Memory B cell (primary cell): Measurements from ENCODE around the gene AURKB.

Experiments used
- ATAC-seq: fragments of 150-1000 bp; cut with Tn5 transposase; 2 replicates; pipeline ENCODE4 v1.10.0; 2021; ENCODE audit warnings: low read depth, mild to moderate bottlenecking, moderate library complexity
- DNase-seq, 2 donors: peaks; one replicate each; pipeline ENCODE4 v3.0.0; 2022; ENCODE audit warnings: low spot score in 2 of 2
- H3K27ac Mint-ChIP-seq: one replicate; pipeline ENCODE4 v1.8.0; 2022; ENCODE audit warnings: mild to moderate bottlenecking, moderate library complexity, mixed read lengths
- H3K27me3 Mint-ChIP-seq: one replicate; pipeline ENCODE4 v1.8.0; 2022; ENCODE audit warnings: mixed read lengths
- H3K36me3 Mint-ChIP-seq: one replicate; pipeline ENCODE4 v1.8.0; 2022; ENCODE audit warnings: mild to moderate bottlenecking, mixed read lengths
- H3K4me1 Mint-ChIP-seq: one replicate; pipeline ENCODE4 v1.8.0; 2022; ENCODE audit warnings: mixed read lengths
- H3K4me3 Mint-ChIP-seq: one replicate; pipeline ENCODE4 v1.8.0; 2022; ENCODE audit warnings: mild to moderate bottlenecking, moderate library complexity, mixed read lengths
- H3K9me3 Mint-ChIP-seq: one replicate; pipeline ENCODE4 v1.8.0; 2022; ENCODE audit warnings: mixed read lengths

AURKB gene

DNA sequence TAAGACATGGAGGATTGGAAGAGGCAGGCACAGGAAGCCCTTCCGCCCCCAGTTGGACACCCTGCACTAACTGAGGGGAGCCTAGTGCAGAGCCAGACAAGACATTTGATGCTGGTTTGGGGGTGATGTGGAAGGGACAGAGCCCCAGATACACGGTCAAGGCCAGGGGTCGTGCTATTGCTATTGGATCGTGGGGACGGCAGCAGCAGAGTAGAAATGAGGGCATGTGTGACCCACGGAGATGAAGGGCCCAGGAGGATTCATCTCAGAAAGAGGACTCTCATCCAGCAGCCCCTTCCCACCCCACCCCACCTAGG is 45.6 kb downstream of the AURKB start:
- Mint-ChIP-seq H3K9me3 (no peaks in the 10 kb centered on the region), H3K4me3 (no peak overlapping the region), H3K27ac (no peak overlapping the region), H3K27me3 (no peaks in the 10 kb centered on the region), H3K36me3 (peaks cover 10% of the 10 kb centered on the region), H3K4me1 (peaks cover 31% of the 10 kb centered on the region)
- ATAC-seq (no peak), DNase-seq (no peak)

DNA sequence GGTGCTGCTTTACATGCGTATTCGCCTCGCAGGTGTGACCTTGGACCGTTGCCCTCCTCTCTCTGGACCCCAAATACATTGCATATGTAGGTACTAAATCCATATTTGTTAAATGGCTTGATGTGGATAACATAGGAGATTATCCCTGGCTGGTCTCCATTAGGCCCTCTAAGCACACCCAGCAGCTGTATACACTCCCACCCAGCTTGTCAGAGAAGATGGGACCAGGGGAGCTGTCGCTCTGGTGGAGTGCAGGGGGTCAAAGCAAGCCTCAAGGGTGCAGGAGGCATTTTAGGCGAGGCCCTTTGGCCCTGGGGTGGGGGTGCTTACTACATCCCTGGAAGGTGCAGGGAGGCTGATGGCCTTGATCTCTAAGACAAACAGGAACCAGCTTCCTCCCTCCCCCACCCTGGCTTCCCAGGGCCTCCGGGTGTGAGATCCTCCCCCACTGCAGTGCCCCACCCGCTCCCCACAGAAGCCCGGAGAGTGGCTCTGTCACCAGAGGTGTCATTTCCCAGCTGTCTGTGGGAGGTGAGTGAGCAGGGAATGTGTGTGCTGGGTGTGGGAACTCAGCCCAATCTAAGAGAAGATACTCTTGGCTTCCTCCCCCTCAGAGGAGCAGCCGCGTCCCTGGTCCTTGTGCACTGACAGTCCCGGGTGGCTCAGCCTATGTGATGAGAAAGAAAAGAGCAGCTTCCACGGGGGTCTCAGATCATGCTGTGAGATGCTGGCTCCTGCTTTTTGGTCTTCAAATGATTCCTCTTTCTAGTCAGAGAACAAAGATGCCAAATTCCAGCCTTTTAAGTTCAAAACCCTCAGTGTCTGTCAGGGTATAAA is 46.2 kb downstream of the AURKB start:
- H3K9me3 Mint-ChIP-seq: no peaks in the 10 kb centered on the region
- DNase-seq (peak in 1 of 2 donors; percentile 22), ATAC-seq (no peak)
- H3K4me3 Mint-ChIP-seq: peak overlapping the region; percentile 98
- H3K4me1 Mint-ChIP-seq: peaks cover 33% of the 10 kb centered on the region
- H3K27me3 Mint-ChIP-seq: no peaks in the 10 kb centered on the region
- H3K27ac Mint-ChIP-seq: peak overlapping the region; percentile 98
- H3K36me3 Mint-ChIP-seq: peaks cover 10% of the 10 kb centered on the region

DNA sequence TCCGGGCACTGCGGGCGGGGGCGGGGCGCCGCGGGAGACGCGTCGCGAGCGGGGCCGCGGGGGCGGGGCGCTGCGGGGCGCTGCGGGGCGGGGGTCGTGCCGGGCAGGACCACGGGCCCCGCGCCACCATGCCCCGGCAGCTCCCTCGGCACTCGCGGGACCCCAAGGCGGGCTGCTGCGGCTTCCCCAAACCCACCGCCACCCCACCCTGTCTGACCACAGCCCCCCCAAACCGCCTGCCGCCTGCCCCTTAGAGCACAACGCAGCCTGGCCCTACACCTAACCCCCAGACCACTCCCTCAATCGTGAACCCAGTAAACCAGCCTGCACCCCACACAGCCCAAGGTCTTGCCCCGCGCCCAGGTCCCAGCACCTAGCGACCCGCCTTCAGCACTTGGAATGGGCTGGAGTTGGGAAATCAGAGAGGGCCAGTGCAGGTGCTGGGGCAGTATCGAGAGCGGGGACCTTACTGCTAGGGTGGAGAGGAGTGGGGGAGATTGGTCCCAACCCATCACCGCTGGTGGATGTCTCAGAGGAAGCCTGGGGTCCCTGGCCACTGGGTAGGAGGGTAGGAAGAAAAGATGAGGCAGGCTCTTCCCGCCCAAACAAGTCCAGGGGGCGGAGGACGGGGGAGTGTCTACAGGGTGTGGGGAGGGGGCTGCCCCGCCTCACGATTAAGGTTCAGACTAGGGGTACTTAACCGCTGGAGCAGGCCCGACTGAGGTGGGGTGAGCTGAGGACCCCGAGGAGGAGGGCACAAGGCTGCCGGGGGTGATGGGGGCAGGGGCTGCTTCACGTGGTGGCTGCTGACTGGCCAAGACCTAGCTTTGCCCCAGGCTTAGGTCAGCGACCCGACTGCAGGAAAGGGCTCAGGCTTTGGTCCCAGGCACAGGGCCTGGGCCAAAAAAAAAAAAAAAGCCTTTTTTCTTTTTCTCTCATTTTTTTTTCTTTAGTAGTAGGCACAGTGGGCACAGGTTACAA is 47.1 kb downstream of the AURKB start:
- DNase-seq: peak in 1 of 2 donors; percentile 48
- Mint-ChIP-seq H3K36me3 (peaks cover 10% of the 10 kb centered on the region), H3K4me3 (peak overlapping the region; percentile 98), H3K27ac (peak overlapping the region; percentile 98), H3K27me3 (no peaks in the 10 kb centered on the region), H3K9me3 (no peaks in the 10 kb centered on the region), H3K4me1 (peaks cover 38% of the 10 kb centered on the region)
- peak; percentile 16 for ATAC-seq

DNA sequence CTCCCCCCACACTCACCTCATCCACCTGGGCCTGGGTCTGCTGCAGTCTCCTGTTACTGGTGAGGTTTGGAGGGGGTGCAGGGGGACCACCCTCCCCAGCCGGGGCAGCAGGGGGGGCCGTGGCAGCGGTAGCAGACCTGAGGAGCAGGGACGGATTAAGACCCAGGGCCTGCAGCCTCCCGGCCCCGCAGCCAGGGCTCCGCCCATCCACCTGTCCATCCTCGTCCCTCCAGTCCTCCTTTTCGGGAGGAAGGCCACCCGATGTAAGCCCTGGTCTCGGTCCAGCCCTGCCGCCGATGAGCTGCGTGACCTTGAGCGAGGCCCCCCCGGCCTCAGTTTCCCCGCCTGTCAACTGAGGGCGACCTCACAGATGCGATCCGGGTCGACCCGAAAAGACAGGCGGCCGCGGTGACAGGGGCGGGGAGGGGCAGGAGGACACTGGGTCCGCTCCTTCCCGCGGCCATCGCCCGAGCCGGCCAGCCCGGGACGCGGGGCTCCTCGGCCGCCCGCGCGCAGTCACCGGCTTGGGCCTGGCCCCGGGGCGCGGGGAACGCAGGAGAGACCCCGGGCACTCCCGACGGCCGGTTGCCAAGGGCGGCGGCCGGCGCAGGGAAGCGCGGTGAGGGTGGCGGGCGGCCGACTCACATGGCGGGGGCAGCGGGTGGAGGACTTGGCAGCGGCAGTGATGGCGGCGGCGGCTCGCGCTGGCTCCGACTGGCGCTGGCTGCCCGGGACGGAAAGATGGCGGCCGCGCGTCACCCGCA is 48.0 kb downstream of the AURKB start, which contains the start of gene VAMP2:
Gene VAMP2 (minus strand): TSS at position 716 of the 764 bp plus-strand sequence. CDS start 69 bp downstream, at position 647.
- H3K4me1 Mint-ChIP-seq: peaks cover 38% of the 10 kb centered on the region
- no peaks in the 10 kb centered on the region for H3K9me3 Mint-ChIP-seq
- peak within 1 kb of the TSS; percentile 98 for H3K27ac Mint-ChIP-seq
- H3K27me3 Mint-ChIP-seq: no peaks in the 10 kb centered on the region
- peaks cover 10% of the 10 kb centered on the region for H3K36me3 Mint-ChIP-seq
- ATAC-seq (peak; percentile 73), DNase-seq (peak; percentile 82 to 84)
- peak within 1 kb of the TSS; percentile 98 for H3K4me3 Mint-ChIP-seq

DNA sequence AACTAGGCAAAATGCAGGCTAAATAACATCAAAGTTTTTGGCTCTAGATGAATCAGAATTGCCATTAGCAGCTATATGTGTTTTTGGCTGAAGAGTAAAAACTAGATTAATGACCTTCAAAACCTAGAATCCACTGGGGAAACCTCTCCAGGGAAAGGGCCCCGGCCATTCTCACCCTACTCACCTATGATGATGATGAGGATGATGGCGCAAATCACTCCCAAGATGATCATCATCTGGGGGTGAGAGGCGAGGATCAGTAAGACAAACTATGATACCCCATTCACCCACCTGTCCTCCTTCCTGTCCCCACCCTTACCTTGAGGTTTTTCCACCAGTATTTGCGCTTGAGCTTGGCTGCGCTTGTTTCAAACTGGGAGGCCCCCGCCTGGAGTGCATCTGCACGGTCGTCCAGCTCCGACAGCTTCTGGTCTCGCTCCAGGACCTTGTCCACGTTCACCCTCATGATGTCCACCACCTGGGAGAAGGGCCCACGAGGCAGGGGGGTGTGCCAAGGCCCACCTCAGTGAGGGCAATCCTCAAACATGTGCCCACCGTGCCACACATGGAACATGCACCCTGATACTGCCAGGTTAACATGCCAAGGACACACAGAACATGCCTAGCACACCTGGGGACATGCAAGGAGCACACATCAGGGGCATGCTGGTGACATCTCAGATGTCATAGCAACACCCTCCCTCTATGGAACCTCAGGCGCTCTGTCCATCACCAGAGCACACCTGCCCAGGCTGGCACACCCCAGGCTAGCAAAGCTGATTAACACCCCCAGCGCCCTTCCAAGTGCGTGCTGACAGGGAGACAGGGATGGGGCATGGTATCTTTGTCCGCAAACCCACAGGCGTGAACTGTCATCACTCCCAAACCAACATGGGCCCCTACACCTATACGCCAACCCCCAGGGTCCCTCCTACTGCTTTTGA is 48.8 kb downstream of the AURKB start:
- H3K27ac Mint-ChIP-seq: peak overlapping the region; percentile 98
- peaks cover 38% of the 10 kb centered on the region for H3K4me1 Mint-ChIP-seq
- peaks cover 10% of the 10 kb centered on the region for H3K36me3 Mint-ChIP-seq
- no peak for DNase-seq
- H3K27me3 Mint-ChIP-seq: no peaks in the 10 kb centered on the region
- no peaks in the 10 kb centered on the region for H3K9me3 Mint-ChIP-seq
- ATAC-seq: no peak
- H3K4me3 Mint-ChIP-seq: peak overlapping the region; percentile 83

DNA sequence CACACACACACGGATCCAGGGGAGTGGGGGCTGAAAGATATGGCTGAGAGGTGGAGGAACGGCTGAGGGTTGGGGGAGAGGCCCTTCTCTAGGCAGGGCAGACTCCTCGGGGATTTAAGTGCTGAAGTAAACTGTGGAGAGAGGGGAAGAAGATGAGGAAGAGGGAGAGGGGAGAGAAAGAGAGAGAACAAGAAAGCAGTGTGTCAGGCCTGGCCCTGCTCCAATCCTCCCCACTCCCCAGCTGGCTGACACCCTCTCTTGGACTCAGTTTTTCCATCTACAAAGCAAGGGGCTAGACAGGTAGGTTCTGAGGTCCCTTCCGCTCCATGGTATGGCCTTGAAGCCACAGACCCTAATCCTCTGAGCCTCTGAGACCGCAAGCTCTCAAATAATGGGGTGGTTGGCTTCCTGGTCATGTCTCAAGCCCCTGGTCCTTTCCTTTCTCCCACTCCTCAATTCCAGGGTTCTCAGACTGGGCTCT is 49.6 kb downstream of the AURKB start:
- Mint-ChIP-seq H3K9me3 (no peaks in the 10 kb centered on the region), H3K27ac (peak overlapping the region; percentile 98), H3K27me3 (no peaks in the 10 kb centered on the region), H3K4me3 (peak overlapping the region; percentile 83), H3K36me3 (peaks cover 10% of the 10 kb centered on the region), H3K4me1 (peaks cover 38% of the 10 kb centered on the region)
- no peak for DNase-seq
- ATAC-seq: no peak

DNA sequence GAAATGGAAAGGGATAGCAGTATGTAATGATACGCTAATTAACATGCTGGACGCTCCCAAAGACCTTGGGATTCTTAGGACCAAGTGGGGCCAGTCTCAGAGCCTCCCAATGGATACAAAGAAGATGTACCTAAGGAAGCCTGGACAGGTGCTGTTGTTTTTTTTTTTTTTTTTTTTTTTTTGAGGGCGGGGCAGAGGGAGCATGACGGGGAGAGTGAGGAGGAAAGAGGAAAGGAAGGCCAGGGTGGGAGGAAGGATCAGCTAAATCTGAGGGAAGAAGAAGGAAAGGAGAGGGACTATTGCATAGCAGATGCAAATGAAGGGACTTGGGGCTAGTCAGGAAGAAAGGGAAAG is 50.2 kb downstream of the AURKB start:
- H3K27ac Mint-ChIP-seq: peak overlapping the region; percentile 98
- no peaks in the 10 kb centered on the region for H3K27me3 Mint-ChIP-seq
- H3K9me3 Mint-ChIP-seq: no peaks in the 10 kb centered on the region
- DNase-seq (no peak), ATAC-seq (no peak)
- peak overlapping the region; percentile 68 for H3K4me3 Mint-ChIP-seq
- peaks cover 10% of the 10 kb centered on the region for H3K36me3 Mint-ChIP-seq
- peaks cover 42% of the 10 kb centered on the region for H3K4me1 Mint-ChIP-seq

DNA sequence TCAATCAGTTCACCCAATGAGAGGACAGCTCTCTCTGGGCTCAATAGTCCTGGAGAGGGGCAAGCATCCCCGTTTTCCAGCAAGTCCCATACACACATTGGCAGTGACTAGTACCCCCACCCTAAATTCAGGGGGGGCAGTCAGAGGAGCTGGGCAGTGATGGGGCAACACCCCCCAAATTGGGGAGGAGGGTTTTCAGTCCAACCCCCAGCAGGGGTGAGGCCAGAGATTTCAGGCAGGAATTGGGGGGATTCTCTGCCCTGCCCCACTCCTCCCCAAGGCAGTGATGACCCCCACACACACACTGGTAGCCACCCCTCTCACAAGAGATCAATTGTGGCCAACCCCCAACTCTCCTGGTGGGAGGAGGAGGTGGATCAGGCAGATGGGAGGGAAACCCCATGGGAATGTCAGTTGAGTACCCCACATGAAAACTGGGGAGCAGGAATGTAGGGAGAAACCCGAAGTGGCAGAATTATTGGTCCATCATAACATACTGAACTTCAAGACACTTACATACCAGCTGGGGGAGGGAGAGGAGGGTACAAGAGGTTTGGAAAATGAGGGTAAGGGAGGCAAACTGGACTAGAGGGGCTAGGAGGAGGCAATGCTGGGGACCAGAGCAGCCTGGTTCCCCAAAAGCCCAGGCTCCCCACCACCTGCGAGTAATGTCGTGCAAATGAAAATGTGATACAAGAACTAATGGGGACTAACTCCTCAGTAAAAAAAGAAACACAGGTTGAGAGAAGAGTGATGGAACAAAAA is 50.7 kb downstream of the AURKB start:
- Mint-ChIP-seq H3K9me3 (no peaks in the 10 kb centered on the region), H3K4me3 (no peak overlapping the region), H3K36me3 (peaks cover 10% of the 10 kb centered on the region), H3K4me1 (peaks cover 45% of the 10 kb centered on the region), H3K27me3 (no peaks in the 10 kb centered on the region), H3K27ac (peak overlapping the region; percentile 98)
- no peak for DNase-seq
- ATAC-seq: no peak

DNA sequence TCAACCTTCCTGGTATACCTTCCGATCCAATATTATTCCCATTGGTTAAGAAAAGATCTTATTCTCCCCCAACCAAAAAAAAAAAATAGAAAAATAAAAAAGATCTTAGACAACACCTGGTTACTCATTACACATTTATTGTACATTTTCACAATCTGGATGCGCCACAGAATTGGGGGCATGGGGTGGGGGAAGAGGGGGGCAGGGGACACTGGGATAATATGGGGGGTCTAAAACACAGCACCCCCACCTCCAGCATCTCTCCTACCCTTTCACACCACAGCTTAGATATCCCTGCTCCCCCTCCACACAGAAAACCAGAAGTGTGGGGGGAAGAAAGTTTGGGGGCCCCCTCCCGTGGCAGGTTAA is 51.4 kb downstream of the AURKB start:
- no peak for ATAC-seq
- peak overlapping the region; percentile 95 for H3K27ac Mint-ChIP-seq
- H3K9me3 Mint-ChIP-seq: no peaks in the 10 kb centered on the region
- H3K36me3 Mint-ChIP-seq: peaks cover 12% of the 10 kb centered on the region
- H3K4me3 Mint-ChIP-seq: no peak overlapping the region
- H3K27me3 Mint-ChIP-seq: no peaks in the 10 kb centered on the region
- no peak for DNase-seq
- H3K4me1 Mint-ChIP-seq: peaks cover 49% of the 10 kb centered on the region

DNA sequence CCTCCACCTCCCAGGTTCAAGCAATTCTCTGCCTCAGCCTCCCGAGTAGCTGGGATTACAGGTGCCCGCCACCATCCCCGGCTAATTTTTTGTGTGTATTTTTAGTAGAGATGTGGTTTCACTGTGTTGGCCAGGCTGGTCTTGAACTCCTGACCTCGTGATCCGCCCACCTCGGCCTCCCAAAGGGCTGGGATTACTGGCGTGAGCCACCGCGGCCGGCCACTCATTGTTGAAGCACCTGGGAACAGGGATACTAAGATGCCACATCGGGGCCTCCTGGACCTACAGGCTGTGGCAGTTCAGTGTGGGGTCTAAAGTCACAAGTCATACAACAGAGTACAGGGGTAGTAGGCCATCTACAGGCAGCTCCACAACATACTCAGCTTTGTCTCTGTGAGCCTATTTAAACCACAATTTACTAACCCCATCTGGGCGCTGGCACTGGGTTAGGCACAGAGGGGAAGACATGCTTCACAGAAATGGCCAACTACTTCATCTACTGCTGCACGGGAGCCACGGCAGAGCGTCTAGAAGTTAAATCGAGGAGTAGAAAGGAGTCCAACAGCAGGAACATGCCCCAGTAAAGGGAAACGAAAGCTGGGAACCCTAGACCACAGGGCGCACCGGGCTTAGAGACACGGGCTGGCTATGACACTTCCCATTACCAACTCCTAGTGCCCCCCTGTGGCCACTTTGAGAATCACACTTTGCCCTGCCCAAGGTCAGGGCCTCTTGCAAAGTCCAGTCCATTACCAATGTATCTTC is 51.9 kb downstream of the AURKB start:
- ATAC-seq (peak; percentile 26), DNase-seq (peak; percentile 91)
- Mint-ChIP-seq H3K9me3 (no peaks in the 10 kb centered on the region), H3K27ac (peak overlapping the region; percentile 95), H3K4me3 (peak overlapping the region; percentile 65), H3K4me1 (peaks cover 49% of the 10 kb centered on the region), H3K27me3 (no peaks in the 10 kb centered on the region), H3K36me3 (peaks cover 12% of the 10 kb centered on the region)

DNA sequence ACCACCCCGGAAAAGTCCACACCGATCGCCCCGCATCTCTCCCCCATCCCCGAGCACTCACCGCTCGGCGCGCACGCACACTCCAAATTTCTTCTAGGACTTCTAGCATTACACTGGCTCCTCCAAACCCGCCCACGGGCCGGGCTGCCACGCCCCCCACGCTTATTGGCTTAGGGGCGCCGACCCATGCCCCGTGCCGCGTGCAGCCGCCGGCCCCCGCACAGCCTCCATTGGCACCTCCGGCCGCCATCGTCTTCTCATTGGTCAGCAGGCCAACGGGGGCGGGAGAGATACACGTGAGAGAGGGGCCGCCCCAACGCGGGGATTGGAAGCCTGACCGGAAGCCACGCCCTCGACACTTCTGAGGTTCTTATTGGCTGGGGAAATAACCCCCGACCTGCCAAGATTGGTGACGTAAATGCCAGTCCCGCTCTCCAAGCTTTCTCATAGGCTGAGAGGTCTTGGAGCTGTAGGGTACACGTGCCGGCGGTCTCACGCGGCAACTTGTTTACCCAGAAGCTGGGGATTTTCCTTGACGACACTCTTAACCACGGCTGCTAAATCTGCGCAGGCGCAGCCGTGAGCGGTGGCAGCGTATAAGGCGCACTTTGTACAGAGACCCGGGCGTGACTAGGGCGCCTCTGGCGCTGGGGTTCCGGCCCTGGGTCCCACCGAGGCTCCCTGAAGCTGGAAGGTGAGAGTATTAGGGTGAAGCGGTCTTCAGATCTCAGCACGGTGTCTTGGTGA is 54.0 kb downstream of the AURKB start:
- Mint-ChIP-seq H3K4me1 (peaks cover 49% of the 10 kb centered on the region), H3K36me3 (peaks cover 12% of the 10 kb centered on the region), H3K27me3 (no peaks in the 10 kb centered on the region), H3K4me3 (no peak overlapping the region), H3K9me3 (no peaks in the 10 kb centered on the region), H3K27ac (no peak overlapping the region)
- DNase-seq (peak; percentile 97 to 99), ATAC-seq (peak; percentile 72)
